ENCODE results near the gene ZNF334. TPM values are rescaled to one million over a fixed set of nuclear protein-coding genes. Genes with fewer than 3 reads are reported as not detected.

The ZNF334 gene
- 1.1 and 2.7 TPM in 2 replicates for total RNA-seq

DNA sequence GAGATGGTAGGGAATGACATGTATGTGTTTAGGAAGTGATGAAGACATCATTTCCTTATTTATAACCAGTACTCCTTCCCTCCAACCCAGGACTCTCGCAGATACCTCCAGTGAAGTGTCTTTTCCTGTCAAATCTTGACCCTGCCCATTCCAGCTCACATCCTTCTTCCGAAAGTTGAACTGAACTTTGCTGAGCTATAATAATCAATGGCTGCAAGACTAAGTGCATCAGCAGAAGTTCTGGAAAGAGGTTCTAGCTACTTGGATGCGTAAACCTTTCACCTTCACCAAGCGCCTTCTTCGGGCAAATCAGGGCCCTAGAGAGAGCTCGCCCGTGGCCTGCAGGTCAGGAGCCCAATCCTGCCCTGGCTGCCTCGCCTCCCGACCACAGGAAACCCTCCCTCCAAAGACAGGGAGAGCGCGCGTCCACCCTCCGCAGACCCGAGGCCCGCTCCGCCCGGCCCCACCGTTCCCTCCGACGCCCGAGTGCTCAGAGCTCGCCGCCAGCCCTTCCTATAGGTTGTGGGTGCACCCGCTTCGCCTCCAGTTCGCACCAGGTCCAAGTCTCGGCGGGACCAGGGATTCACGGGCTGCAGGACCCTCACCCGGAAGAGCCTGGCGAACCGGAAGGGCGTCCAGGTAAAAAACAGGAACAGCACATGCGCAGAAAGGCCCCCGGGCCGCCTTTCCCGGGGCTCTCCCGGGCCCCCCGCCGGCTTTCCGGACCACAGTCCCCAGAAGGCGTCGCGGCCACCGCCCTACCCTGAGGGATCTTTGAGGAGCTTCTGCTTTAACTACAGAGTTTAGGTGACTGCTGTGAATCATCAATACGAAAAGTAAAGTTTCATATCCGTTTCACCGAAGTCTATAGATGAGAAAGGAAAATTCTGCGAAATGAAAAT lies at the start of gene ZNF334:
Gene ZNF334 (minus strand): TSS at position 617 of the 902 bp plus-strand sequence. CDS start 1,457 bp downstream, outside the sequence.

DNA sequence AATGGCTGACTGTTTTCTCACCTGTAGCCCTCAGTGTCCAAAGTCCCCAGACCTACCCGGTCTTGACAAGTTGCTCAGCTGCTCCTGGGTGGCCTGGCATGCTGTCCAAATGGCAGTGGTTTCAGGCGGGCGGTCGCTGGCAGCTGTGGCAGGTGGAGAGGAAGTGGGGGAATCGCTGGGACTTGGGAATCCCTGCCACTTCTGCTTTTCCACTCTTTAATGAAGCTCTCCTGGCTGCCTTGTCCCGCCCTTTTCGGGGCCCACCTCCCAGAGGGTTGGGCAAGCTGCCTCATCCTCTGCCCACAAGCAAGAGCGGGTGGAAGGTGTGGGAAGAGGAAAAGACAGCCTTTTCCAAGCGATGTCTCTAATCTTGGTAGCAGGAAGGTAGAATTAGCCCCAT lies 37.1 kb upstream of the ZNF334 start, which contains the start of gene OCSTAMP:
Gene OCSTAMP (minus strand): TSS at position 194 of the 400 bp plus-strand sequence. CDS start 94 bp downstream, at position 100.

Other genes with a start within 250 kb of the ZNF334 start
- gene CDH22, start 205.1 kb downstream of the ZNF334 start, total RNA-seq = not detected in 2 replicates
- gene ELMO2, start 106.9 kb downstream of the ZNF334 start, total RNA-seq = 24.4 and 28.6 TPM in 2 replicates
- not detected in 2 replicates for gene OCSTAMP, start 37.1 kb upstream of the ZNF334 start, total RNA-seq
- 7.9 and 9.2 TPM in 2 replicates for gene SLC13A3, start 137.9 kb upstream of the ZNF334 start, total RNA-seq
- gene TP53RK, start 175.9 kb upstream of the ZNF334 start, total RNA-seq = 16.2 and 19.1 TPM in 2 replicates
- 0.16 and 0.19 TPM in 2 replicates for gene SLC2A10, start 196.1 kb upstream of the ZNF334 start, total RNA-seq

All from hair follicular keratinocyte (primary cell).